Ramos (cell line): ENCODE measurements around the gene RTKN2.
"Not testable (repeated sequence)": the region's sequence is repeated elsewhere in the genome, so short reads cannot be mapped to it uniquely, and the experiment has no call there.

Experiments used
- in situ Hi-C: fragments of 300-500 bp; cut with MboI; formaldehyde crosslinking; loops from one replicate; pipeline ENCODE4 v1.14.3; 2022; ENCODE audit warnings: low sequenced_read_pairs; ENCODE audit not compliant: unreplicated experiment

The RTKN2 gene

GRCh38 chr10:62268399-62269114 lies at the start of gene RTKN2:
RTKN2 (minus strand) TSS chr10:62268844; CDS start chr10:62268610, 234 bp downstream.
- in situ Hi-C loops: no loop called here

- in situ Hi-C loops: no loop called here
Observed at GRCh38 chr10:62317257-62317656, 48.6 kb upstream of the RTKN2 start.

- in situ Hi-C loops: no loop called here
Observed at GRCh38 chr10:62309254-62309653, 40.6 kb upstream of the RTKN2 start.

- in situ Hi-C loops: no loop called here
Observed at GRCh38 chr10:62308101-62308500, 39.5 kb upstream of the RTKN2 start.

GRCh38 chr10:62307635-62308034 lies 39.0 kb upstream of the RTKN2 start:
- in situ Hi-C loops: no loop called here

- in situ Hi-C loops: no loop called here
Observed at GRCh38 chr10:62306663-62307062, 38.0 kb upstream of the RTKN2 start.

- in situ Hi-C loops: no loop called here
Observed at GRCh38 chr10:62305813-62306212, 37.2 kb upstream of the RTKN2 start.

GRCh38 chr10:62303922-62304321 lies 35.3 kb upstream of the RTKN2 start:
- in situ Hi-C loops: no loop called here

GRCh38 chr10:62302760-62303159 lies 34.1 kb upstream of the RTKN2 start:
- in situ Hi-C loops: no loop called here

- in situ Hi-C loops: no loop called here
Observed at GRCh38 chr10:62297857-62298256, 29.2 kb upstream of the RTKN2 start.

- in situ Hi-C loops: no loop called here
Observed at GRCh38 chr10:62284221-62284620, 15.6 kb upstream of the RTKN2 start.

- in situ Hi-C loops: not testable (repeated sequence)
Observed at GRCh38 chr10:62281348-62281747, 12.7 kb upstream of the RTKN2 start.

GRCh38 chr10:62280392-62280791 lies 11.7 kb upstream of the RTKN2 start:
- in situ Hi-C loops: not testable (repeated sequence)

- in situ Hi-C loops: no loop called here
Observed at GRCh38 chr10:62278441-62278910, 9.8 kb upstream of the RTKN2 start.

GRCh38 chr10:62277971-62278370 lies 9.3 kb upstream of the RTKN2 start:
- in situ Hi-C loops: no loop called here

GRCh38 chr10:62270020-62270419 lies 1.4 kb upstream of the RTKN2 start:
- in situ Hi-C loops: no loop called here

- in situ Hi-C loops: no loop called here
Observed at GRCh38 chr10:62268027-62268398, 631 bp downstream of the RTKN2 start.

GRCh38 chr10:62266611-62267010 lies 2.0 kb downstream of the RTKN2 start:
- in situ Hi-C loops: no loop called here

- in situ Hi-C loops: no loop called here
Observed at GRCh38 chr10:62266147-62266546, 2.5 kb downstream of the RTKN2 start.

GRCh38 chr10:62264702-62265436 lies 3.8 kb downstream of the RTKN2 start:
- in situ Hi-C loops: no loop called here

- in situ Hi-C loops: no loop called here
Observed at GRCh38 chr10:62264126-62264525, 4.5 kb downstream of the RTKN2 start.

GRCh38 chr10:62261666-62262065 lies 7.0 kb downstream of the RTKN2 start:
- in situ Hi-C loops: no loop called here
